Anterior cingulate cortex (tissue), 58 donors: Measurements from ENCODE around the gene MAP2K2.

Experiments
- DNase-seq, 58 donors: peaks; one replicate each; lab custom pipeline; 2025; lab: John Stamatoyannopoulos, UW

Gene MAP2K2

DNA sequence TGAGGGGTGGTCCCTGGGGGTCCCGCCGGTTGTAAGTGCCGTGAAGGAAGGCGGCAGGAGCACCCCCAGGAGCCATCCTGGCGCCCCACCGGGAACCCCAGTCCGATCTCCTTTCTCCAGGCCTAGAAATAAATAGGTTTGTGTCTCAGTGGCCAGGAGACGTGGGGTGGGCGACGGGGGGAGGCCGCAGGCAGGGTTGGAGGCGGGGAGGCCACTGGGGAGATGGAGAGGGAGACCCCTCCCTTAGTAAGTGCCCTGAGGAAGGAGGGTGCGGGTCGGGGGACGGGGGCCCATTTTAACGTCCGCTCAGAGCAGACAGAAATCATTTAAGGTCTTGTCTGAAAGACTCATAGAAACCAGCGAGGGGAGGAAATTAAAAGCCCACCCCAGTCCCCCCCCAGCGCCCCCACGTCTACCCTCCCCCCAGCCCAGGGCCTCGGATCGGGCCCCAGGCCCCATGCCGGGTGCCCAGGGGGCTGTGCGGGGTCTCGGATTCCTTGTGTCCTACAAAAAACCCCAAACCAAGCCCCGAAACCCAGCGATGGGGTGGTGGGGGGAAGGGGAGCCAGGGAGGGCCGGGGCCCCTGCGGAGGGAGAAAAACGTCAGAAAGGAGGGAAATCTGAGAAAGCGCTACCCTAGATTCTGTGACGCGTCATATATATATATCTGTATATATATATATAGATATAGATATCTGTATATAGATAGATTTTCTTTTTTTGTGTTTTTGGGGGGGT lies 76.8 kb downstream of the MAP2K2 start:
- DNase-seq: no peak

GRCh38 chr19:4046362-4046691 lies 77.6 kb downstream of the MAP2K2 start:
- DNase-seq: no peak

- DNase-seq: no peak
Measured at GRCh38 chr19:4045597-4046361, 78.1 kb downstream of the MAP2K2 start.

DNA sequence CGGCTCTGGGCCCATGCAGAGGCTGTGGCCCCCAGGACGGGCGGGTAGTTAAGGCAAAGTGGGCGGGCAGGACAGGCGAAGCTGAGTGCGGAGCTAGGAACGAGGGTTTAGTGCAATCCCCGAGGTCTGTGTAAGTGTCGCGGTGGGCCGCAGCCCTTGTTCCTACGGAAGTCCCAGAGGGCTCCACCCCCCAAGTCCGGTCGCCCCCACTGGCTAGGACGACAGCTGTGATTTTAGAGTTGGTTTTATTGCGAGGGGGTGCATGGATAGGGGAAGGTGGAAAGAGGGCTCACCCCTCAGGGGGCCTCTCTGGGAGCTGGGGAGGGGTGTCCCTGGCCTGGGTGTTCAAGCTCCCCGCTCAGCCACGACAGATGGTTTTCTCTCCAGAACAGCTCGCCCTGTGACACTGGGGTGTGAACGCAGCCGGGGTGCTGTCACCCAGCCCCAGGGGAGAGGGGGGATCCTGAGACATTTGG lies 78.9 kb downstream of the MAP2K2 start:
- no peak for DNase-seq

- no peak for DNase-seq
Measured at GRCh38 chr19:4043966-4044715, 79.8 kb downstream of the MAP2K2 start.

DNA sequence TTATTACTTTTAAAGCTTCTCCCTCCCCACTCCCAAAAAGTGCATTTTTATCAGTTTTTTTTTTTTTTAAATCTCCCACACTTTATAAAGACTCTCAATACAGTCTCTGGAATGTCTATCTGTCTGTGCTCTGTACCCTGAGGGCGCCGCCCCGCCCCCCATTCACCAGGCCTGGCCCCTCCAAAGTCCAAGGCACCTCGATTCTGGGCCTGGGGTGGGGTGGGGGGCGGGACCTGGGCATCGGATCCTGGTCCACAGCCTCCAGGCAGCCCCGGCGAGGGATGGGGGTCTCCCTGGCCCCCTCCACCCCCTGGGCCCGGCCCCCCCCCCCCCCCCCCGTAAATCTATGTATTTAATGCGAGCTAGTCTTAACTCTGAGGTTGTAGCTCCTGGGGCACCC lies 80.5 kb downstream of the MAP2K2 start:
- DNase-seq: no peak

DNA sequence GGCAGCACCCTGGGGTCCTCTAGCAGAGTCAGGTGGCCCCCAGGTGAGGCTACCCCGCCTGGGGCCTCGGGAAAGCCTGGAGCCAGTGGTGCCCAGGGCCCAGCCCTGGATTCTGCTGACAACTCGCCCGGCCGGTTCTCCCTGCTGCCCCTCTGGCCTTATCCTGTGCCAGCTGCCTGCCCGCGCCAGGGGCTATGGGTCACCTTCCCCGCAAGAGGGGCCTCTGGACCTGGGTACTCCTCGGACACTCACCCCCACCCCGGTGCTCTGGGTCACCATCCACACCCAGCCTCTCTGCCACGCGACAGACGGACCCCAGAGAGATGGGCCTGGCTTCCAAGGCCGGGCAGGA lies 81.2 kb downstream of the MAP2K2 start:
- no peak for DNase-seq

- DNase-seq: no peak
Measured at GRCh38 chr19:4042064-4042730, 81.7 kb downstream of the MAP2K2 start.
